Osteoblast (primary cell): Measurements from ENCODE around the gene DCST2. TPM values are rescaled to one million over a fixed set of nuclear protein-coding genes. Genes with fewer than 3 reads are reported as not detected.
A peak's percentile ranks its signal among the peaks of the same experiment; 100 is the strongest.

Experiments
- DNase-seq: peaks from one replicate; pipeline ENCODE4 v3.0.0; 2011; ENCODE audit warnings: low spot score, mixed read lengths; ENCODE audit not compliant: insufficient read length; ENCODE audit errors: missing footprints
- H2AFZ ChIP-seq: 2 replicates; pipeline ENCODE4 v1.6.0; 2011; ENCODE audit warnings: mild to moderate bottlenecking, low read length
- H3K27ac ChIP-seq: 2 replicates; pipeline ENCODE4 v1.5.1; 2011; ENCODE audit warnings: mild to moderate bottlenecking, low read depth, low read length, moderate library complexity
- H3K27me3 ChIP-seq: 2 replicates; pipeline ENCODE4 v1.6.0; 2012; ENCODE audit warnings: mild to moderate bottlenecking, control low read depth, inconsistent platforms, low read length, moderate library complexity; ENCODE audit not compliant: insufficient read depth
- H3K36me3 ChIP-seq: 2 replicates; pipeline ENCODE4 v1.5.1; 2011; ENCODE audit warnings: mild to moderate bottlenecking, low read length, control low read depth, moderate library complexity; ENCODE audit not compliant: insufficient read depth
- H3K4me1 ChIP-seq: 2 replicates; pipeline ENCODE4 v1.5.1; 2011; ENCODE audit warnings: mild to moderate bottlenecking, low read length, control low read depth, moderate library complexity; ENCODE audit not compliant: insufficient read depth
- H3K4me2 ChIP-seq: 2 replicates; pipeline ENCODE4 v1.6.0; 2011; ENCODE audit warnings: mild to moderate bottlenecking, low read length; ENCODE audit not compliant: insufficient read depth
- H3K4me3 ChIP-seq: fragments of 200-600 bp; sonication (generic); 3 replicates; pipeline ENCODE4 v1.5.1; 2012; ENCODE audit warnings: mild to moderate bottlenecking, low read length, inconsistent platforms; ENCODE audit not compliant: insufficient read depth
- H3K79me2 ChIP-seq: 2 replicates; pipeline ENCODE4 v1.6.0; 2012; ENCODE audit warnings: mild to moderate bottlenecking, low read length, control low read depth, inconsistent platforms; ENCODE audit not compliant: insufficient read depth
- H3K9me3 ChIP-seq: 2 replicates; pipeline ENCODE4 v1.5.1; 2011; ENCODE audit warnings: low read depth, low read length, control low read depth
- H4K20me1 ChIP-seq: 2 replicates; pipeline ENCODE4 v1.6.0; 2012; ENCODE audit warnings: mild to moderate bottlenecking, low read length, control low read depth; ENCODE audit not compliant: insufficient read depth
- total RNA-seq: library from RNA; depleted of rRNA; stranded (reverse); fragments of >200 nt; gene quantifications from 2 replicates; pipeline ENCODE4 v1.2.3, GENCODE V29; 2012
- TF ChIP-seq, protein P1 (sequence below): IDR thresholded peaks from 2 replicates; pipeline ENCODE4 v1.5.1; 2011; ENCODE audit warnings: mild to moderate bottlenecking, low read depth, low read length, moderate library complexity; ENCODE audit errors: extremely low read depth

Gene DCST2
- total RNA-seq, 1 donor = not detected

DNA sequence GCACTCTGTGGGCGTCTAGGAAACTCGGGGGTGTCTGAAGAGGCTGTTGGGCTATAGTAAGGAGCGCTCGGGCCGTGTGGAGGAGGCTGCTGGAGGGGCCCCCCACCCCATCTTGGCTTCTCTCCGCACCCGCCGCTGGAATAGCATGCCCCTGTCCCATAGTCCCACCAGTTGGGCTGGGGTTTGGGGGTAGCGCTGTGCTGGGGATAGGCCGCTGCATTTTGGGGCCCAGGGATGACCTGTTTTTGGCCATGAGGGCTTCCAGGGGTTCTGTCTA lies 45.6 kb upstream of the DCST2 start:
- H3K4me1 ChIP-seq = peaks cover 5% of the 10 kb centered on the region
- H3K27me3 ChIP-seq = peaks cover 61% of the 10 kb centered on the region
- H3K9me3 ChIP-seq = no peaks in the 10 kb centered on the region
- H3K4me2 ChIP-seq = peak overlapping the region; percentile 67
- H3K27ac ChIP-seq = no peak overlapping the region
- peak overlapping the region; percentile 59 for H3K4me3 ChIP-seq
- peaks cover 3% of the 10 kb centered on the region for H4K20me1 ChIP-seq
- TF ChIP-seq, protein P1, sequence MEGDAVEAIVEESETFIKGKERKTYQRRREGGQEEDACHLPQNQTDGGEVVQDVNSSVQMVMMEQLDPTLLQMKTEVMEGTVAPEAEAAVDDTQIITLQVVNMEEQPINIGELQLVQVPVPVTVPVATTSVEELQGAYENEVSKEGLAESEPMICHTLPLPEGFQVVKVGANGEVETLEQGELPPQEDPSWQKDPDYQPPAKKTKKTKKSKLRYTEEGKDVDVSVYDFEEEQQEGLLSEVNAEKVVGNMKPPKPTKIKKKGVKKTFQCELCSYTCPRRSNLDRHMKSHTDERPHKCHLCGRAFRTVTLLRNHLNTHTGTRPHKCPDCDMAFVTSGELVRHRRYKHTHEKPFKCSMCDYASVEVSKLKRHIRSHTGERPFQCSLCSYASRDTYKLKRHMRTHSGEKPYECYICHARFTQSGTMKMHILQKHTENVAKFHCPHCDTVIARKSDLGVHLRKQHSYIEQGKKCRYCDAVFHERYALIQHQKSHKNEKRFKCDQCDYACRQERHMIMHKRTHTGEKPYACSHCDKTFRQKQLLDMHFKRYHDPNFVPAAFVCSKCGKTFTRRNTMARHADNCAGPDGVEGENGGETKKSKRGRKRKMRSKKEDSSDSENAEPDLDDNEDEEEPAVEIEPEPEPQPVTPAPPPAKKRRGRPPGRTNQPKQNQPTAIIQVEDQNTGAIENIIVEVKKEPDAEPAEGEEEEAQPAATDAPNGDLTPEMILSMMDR = no peak
- no peaks in the 10 kb centered on the region for H3K36me3 ChIP-seq
- no peaks in the 10 kb centered on the region for H3K79me2 ChIP-seq
- H2AFZ ChIP-seq = no peak overlapping the region
- DNase-seq = peak; percentile 86

DNA sequence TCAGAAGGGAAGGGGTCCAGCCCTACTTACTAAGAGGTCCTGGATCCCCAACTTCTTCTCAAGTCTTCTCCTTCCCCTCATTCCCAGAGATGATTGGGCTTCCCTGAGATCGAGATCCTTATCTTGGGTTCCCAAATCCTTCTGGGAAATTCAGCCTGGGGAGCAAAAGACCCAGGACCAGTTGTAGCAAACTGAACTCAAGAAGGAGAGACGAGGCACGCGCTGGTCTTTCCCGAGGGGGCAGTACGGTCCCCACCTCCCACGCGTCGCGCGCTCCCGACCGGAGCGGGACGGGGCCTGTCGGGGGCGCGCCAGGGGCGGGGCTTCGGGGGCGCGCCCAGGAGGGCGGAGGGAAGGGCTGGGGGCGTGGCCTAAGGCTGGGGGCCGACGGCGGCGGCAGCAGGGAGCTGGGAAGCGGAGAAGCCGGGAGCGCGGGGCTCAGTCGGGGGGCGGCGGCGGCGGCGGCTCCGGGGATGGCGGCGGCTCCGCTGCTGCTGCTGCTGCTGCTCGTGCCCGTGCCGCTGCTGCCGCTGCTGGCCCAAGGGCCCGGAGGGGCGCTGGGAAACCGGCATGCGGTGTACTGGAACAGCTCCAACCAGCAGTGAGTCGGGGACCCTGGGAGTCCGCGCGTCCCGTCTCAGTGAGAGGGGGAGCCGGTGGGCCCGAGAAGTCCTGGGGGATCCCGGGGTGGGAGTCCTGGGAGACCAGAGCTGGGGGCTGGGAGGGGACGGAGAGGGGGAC lies 45.1 kb upstream of the DCST2 start, which contains the start of gene EFNA3:
Gene EFNA3 (plus strand): TSS at position 369 of the 741 bp plus-strand sequence. CDS start 105 bp downstream, at position 474.
- no peaks in the 10 kb centered on the region for H3K36me3 ChIP-seq
- no peak within 1 kb of the TSS for H3K27ac ChIP-seq
- no peaks in the 10 kb centered on the region for H3K9me3 ChIP-seq
- peak within 1 kb of the TSS; percentile 67 for H3K4me2 ChIP-seq
- peaks cover 61% of the 10 kb centered on the region for H3K27me3 ChIP-seq
- no peaks in the 10 kb centered on the region for H3K79me2 ChIP-seq
- H3K4me3 ChIP-seq = peak within 1 kb of the TSS; percentile 59
- DNase-seq = peak; percentile 100
- H3K4me1 ChIP-seq = peaks cover 4% of the 10 kb centered on the region
- peaks cover 3% of the 10 kb centered on the region for H4K20me1 ChIP-seq
- TF ChIP-seq, protein P1 = no peak
- H2AFZ ChIP-seq = no peak within 1 kb of the TSS

DNA sequence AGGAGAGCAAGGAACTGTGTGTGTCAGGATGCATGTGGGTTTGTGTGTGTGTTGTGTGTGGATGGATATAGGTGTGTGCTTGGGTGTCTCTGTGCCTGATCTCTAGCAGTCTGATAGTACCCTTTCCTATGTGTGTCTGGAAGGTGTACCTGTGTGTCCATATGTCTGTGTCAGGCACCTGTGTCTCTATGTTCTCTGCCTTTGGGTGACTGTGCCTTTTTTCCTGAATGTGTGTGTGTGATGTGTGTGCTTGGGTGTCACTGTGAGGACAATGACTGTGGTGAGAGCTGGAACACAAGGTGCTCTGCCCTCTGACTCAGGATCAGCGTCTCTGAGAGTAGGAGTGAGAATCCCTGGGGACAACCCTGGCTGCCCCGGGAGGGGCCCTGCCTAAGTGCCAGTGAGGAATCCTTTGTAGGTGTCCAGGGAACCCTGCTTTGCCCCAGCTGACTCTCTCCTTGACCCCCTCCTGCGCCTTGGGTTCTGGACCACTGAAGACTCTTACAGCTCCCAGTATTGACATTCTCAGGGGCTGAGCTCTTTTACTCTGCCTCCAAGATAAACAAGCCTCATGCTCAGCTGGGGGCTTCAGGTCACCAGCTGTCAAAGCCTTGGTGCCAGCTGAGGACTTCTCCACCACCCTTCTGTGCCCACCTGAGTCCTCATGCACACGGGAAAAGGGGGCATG lies 44.3 kb upstream of the DCST2 start:
- H3K27me3 ChIP-seq = peaks cover 54% of the 10 kb centered on the region
- no peaks in the 10 kb centered on the region for H3K9me3 ChIP-seq
- H3K4me1 ChIP-seq = peaks cover 4% of the 10 kb centered on the region
- no peak overlapping the region for H3K4me3 ChIP-seq
- no peak overlapping the region for H3K27ac ChIP-seq
- TF ChIP-seq, protein P1 = no peak
- DNase-seq = peak; percentile 95
- peak overlapping the region; percentile 67 for H3K4me2 ChIP-seq
- peaks cover 3% of the 10 kb centered on the region for H4K20me1 ChIP-seq
- H3K79me2 ChIP-seq = no peaks in the 10 kb centered on the region
- H3K36me3 ChIP-seq = no peaks in the 10 kb centered on the region
- no peak overlapping the region for H2AFZ ChIP-seq

DNA sequence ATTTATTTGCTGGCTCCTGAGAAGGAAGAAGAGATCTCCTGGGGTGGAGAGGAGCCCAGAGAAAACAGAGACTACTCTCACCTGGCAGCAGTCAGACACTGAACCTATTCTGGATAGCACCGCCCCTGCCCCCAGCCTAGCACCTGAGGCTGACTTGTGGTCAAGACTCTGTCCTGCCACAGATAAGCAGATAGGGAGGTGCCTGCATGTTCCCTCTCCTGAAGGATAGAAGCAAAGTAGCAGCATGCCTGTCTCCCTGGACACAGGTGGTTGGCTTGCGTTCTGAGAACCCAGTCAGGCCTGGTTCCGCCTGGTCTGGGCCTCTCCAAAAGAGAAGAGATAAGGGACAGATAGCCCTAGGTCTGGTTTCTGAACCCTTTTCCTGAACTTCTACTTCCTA lies 43.8 kb upstream of the DCST2 start:
- H3K79me2 ChIP-seq = no peaks in the 10 kb centered on the region
- H3K4me3 ChIP-seq = no peak overlapping the region
- H3K4me1 ChIP-seq = peaks cover 4% of the 10 kb centered on the region
- H3K9me3 ChIP-seq = no peaks in the 10 kb centered on the region
- no peak overlapping the region for H3K4me2 ChIP-seq
- peaks cover 3% of the 10 kb centered on the region for H4K20me1 ChIP-seq
- H2AFZ ChIP-seq = no peak overlapping the region
- H3K27me3 ChIP-seq = peaks cover 52% of the 10 kb centered on the region
- no peaks in the 10 kb centered on the region for H3K36me3 ChIP-seq
- H3K27ac ChIP-seq = no peak overlapping the region
- DNase-seq = peak; percentile 85
- TF ChIP-seq, protein P1 = no peak
